Activated B cell treated with CpG ODN at 0.5 μM for 24 hours (primary cell): Measurements from ENCODE around the gene FCGR1A. TPM values are rescaled to one million over a fixed set of nuclear protein-coding genes. Genes with fewer than 3 reads are reported as not detected.

Source experiments
- total RNA-seq: library from RNA; stranded (reverse); gene quantifications from 2 replicates; pipeline ENCODE4 v1.2.3, GENCODE V29; 2022

The FCGR1A gene
- total RNA-seq, 1 donor from 2014 or later: not detected

Other genes starting within 250 kb of the FCGR1A start
- gene PPIAL4C, start 198.8 kb upstream of the FCGR1A start, total RNA-seq: 0.42 TPM in 1 of 2 replicates, not detected in the other
- 10.2 and 11.6 TPM in 2 replicates for gene BOLA1, start 116.9 kb downstream of the FCGR1A start, total RNA-seq
- gene SV2A, start 135.2 kb downstream of the FCGR1A start, total RNA-seq: 0.07 and 0.12 TPM in 2 replicates
- 80.8 and 86.2 TPM in 2 replicates for gene SF3B4, start 145.1 kb downstream of the FCGR1A start, total RNA-seq
- not detected in 2 replicates for gene MTMR11, start 154.2 kb downstream of the FCGR1A start, total RNA-seq
- gene OTUD7B, start 228.0 kb downstream of the FCGR1A start, total RNA-seq: 4.3 and 4.8 TPM in 2 replicates